ENCODE data around the gene CEP83.

Gene CEP83

GRCh38 chr12:94459728-94460615 lies at the start of gene CEP83:
CEP83 (minus strand) TSS chr12:94459867; CDS start chr12:94412490, 47,377 bp downstream.
- no peaks in the 10 kb centered on the region for H3K27me3 ChIP-seq (replicated peaks; ENCODE audit: control insufficient read depth, insufficient read depth, low read length)
- H3K4me1 ChIP-seq (ENCODE audit: control insufficient read depth, insufficient read depth, low read length), result peaks cover 11% of the 10 kb centered on the region
- no peaks in the 10 kb centered on the region for H3K9me3 ChIP-seq (ENCODE audit: control insufficient read depth, low read length)

DNA sequence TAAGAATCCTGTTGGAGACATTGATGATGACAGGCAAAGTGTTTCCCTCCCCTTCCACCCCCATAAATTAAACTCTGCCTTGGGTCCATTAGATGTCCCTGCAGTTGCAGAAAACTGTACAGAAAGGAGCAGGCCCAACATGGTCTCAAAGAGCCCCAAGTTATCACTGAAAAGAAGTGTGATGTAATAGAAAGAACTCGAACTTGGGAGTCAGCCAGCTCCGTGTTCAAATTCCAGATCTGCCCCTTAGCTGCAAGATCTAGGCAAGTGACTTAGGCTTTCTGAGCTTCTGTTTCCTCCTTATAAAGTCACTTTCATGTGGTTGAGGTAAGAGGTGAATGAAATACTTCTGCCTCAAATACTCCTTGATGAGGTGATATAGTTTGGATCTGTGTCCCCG lies 49.6 kb upstream of the CEP83 start:
- peaks cover 27% of the 10 kb centered on the region for H3K27me3 ChIP-seq (replicated peaks; ENCODE audit: control insufficient read depth, insufficient read depth, low read length)
- no peaks in the 10 kb centered on the region for H3K9me3 ChIP-seq (ENCODE audit: control insufficient read depth, low read length)
- no peaks in the 10 kb centered on the region for H3K36me3 ChIP-seq (ENCODE audit: control insufficient read depth, insufficient read depth, low read length, severe bottlenecking)
- H3K4me3 ChIP-seq (ENCODE audit: low read length), result no peak overlapping the region
- no peak for DNase-seq (ENCODE audit: low read depth)
- no peaks in the 10 kb centered on the region for H3K4me1 ChIP-seq (ENCODE audit: control insufficient read depth, insufficient read depth, low read length)
- H3K9ac ChIP-seq (ENCODE audit: low read length), result no peak overlapping the region

More at GRCh38 chr12:94459728-94460615, at the start of gene CEP83:
- peak within 1 kb of the TSS; percentile 87 for H3K4me3 ChIP-seq (ENCODE audit: low read length)
- no peaks in the 10 kb centered on the region for H3K36me3 ChIP-seq (ENCODE audit: control insufficient read depth, insufficient read depth, low read length, severe bottlenecking)
- H3K9ac ChIP-seq (ENCODE audit: low read length), result peak within 1 kb of the TSS; percentile 88
- peak; percentile 98 for DNase-seq (ENCODE audit: low read depth)

GRCh38 chr12:94507455-94507854 lies 47.8 kb upstream of the CEP83 start:
- Histone ChIP-seq H3K36me3 (ENCODE audit: control insufficient read depth, insufficient read depth, low read length, severe bottlenecking) (no peaks in the 10 kb centered on the region), H3K9me3 (ENCODE audit: control insufficient read depth, low read length) (no peaks in the 10 kb centered on the region), H3K4me3 (ENCODE audit: low read length) (no peak overlapping the region), H3K9ac (ENCODE audit: low read length) (no peak overlapping the region), H3K4me1 (ENCODE audit: control insufficient read depth, insufficient read depth, low read length) (no peaks in the 10 kb centered on the region), H3K27me3 (replicated peaks; ENCODE audit: control insufficient read depth, insufficient read depth, low read length) (peaks cover 20% of the 10 kb centered on the region)
- DNase-seq (ENCODE audit: low read depth), result no peak

GRCh38 chr12:94504386-94504785 lies 44.7 kb upstream of the CEP83 start:
- Histone ChIP-seq H3K9ac (ENCODE audit: low read length) (no peak overlapping the region), H3K27me3 (replicated peaks; ENCODE audit: control insufficient read depth, insufficient read depth, low read length) (peaks cover 20% of the 10 kb centered on the region), H3K36me3 (ENCODE audit: control insufficient read depth, insufficient read depth, low read length, severe bottlenecking) (no peaks in the 10 kb centered on the region), H3K4me1 (ENCODE audit: control insufficient read depth, insufficient read depth, low read length) (no peaks in the 10 kb centered on the region), H3K4me3 (ENCODE audit: low read length) (no peak overlapping the region), H3K9me3 (ENCODE audit: control insufficient read depth, low read length) (no peaks in the 10 kb centered on the region)
- DNase-seq (ENCODE audit: low read depth), result no peak

DNA sequence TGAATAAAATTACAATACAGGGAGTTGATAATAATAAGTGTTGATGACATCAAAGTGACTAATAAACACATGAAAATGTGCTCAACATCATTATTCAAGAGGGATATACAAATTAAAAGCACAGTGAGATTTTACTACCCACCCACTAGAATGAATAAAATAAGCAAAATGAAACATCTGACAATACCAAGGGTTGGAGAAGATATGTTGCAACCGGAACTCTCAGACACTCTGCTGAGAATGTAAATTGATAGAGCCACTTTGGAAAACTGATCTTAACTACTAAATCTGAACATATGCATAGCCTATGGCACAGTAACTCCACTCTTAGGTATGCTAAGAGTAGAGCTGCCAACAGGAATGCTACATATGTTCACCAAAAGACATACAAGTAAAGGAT lies 44.0 kb upstream of the CEP83 start:
- H3K36me3 ChIP-seq (ENCODE audit: control insufficient read depth, insufficient read depth, low read length, severe bottlenecking), result no peaks in the 10 kb centered on the region
- H3K4me3 ChIP-seq (ENCODE audit: low read length), result no peak overlapping the region
- no peak overlapping the region for H3K9ac ChIP-seq (ENCODE audit: low read length)
- no peaks in the 10 kb centered on the region for H3K9me3 ChIP-seq (ENCODE audit: control insufficient read depth, low read length)
- no peak for DNase-seq (ENCODE audit: low read depth)
- peaks cover 20% of the 10 kb centered on the region for H3K27me3 ChIP-seq (replicated peaks; ENCODE audit: control insufficient read depth, insufficient read depth, low read length)
- no peaks in the 10 kb centered on the region for H3K4me1 ChIP-seq (ENCODE audit: control insufficient read depth, insufficient read depth, low read length)

- Histone ChIP-seq H3K27me3 (replicated peaks; ENCODE audit: control insufficient read depth, insufficient read depth, low read length) (peaks cover 6% of the 10 kb centered on the region), H3K36me3 (ENCODE audit: control insufficient read depth, insufficient read depth, low read length, severe bottlenecking) (no peaks in the 10 kb centered on the region), H3K4me3 (ENCODE audit: low read length) (no peak overlapping the region), H3K9me3 (ENCODE audit: control insufficient read depth, low read length) (no peaks in the 10 kb centered on the region), H3K4me1 (ENCODE audit: control insufficient read depth, insufficient read depth, low read length) (no peaks in the 10 kb centered on the region), H3K9ac (ENCODE audit: low read length) (no peak overlapping the region)
- DNase-seq (ENCODE audit: low read depth), result peak; percentile 10
Observed at GRCh38 chr12:94500831-94501567, 41.3 kb upstream of the CEP83 start.

GRCh38 chr12:94498698-94499097 lies 39.0 kb upstream of the CEP83 start:
- H3K9ac ChIP-seq (ENCODE audit: low read length), result no peak overlapping the region
- H3K27me3 ChIP-seq (replicated peaks; ENCODE audit: control insufficient read depth, insufficient read depth, low read length), result peaks cover 5% of the 10 kb centered on the region
- H3K4me3 ChIP-seq (ENCODE audit: low read length), result no peak overlapping the region
- H3K4me1 ChIP-seq (ENCODE audit: control insufficient read depth, insufficient read depth, low read length), result no peaks in the 10 kb centered on the region
- no peaks in the 10 kb centered on the region for H3K36me3 ChIP-seq (ENCODE audit: control insufficient read depth, insufficient read depth, low read length, severe bottlenecking)
- no peaks in the 10 kb centered on the region for H3K9me3 ChIP-seq (ENCODE audit: control insufficient read depth, low read length)
- no peak for DNase-seq (ENCODE audit: low read depth)

DNA sequence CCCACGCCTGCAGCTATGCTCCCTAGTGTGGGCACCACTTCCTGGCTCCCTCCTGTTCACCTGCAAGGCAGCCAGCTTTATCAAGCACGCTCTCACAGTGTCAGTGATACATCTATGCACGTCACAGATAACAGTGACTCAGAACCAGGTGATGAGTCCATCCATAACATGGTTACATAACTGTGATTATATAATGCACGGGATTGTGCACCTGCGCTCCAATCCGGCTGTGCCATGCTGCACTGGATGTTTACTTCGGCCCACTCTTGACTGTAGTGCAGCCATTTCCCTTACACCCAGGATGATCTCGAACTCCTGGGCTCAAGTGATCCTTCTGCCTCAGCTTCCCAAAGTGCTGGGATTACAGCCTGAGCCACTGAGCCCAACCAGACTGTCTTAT lies 38.4 kb upstream of the CEP83 start:
- no peak overlapping the region for H3K4me3 ChIP-seq (ENCODE audit: low read length)
- H3K27me3 ChIP-seq (replicated peaks; ENCODE audit: control insufficient read depth, insufficient read depth, low read length), result peaks cover 5% of the 10 kb centered on the region
- H3K9me3 ChIP-seq (ENCODE audit: control insufficient read depth, low read length), result no peaks in the 10 kb centered on the region
- no peak overlapping the region for H3K9ac ChIP-seq (ENCODE audit: low read length)
- no peaks in the 10 kb centered on the region for H3K4me1 ChIP-seq (ENCODE audit: control insufficient read depth, insufficient read depth, low read length)
- DNase-seq (ENCODE audit: low read depth), result no peak
- no peaks in the 10 kb centered on the region for H3K36me3 ChIP-seq (ENCODE audit: control insufficient read depth, insufficient read depth, low read length, severe bottlenecking)

GRCh38 chr12:94495445-94496115 lies 35.9 kb upstream of the CEP83 start:
- Histone ChIP-seq H3K27me3 (replicated peaks; ENCODE audit: control insufficient read depth, insufficient read depth, low read length) (peaks cover 5% of the 10 kb centered on the region), H3K9me3 (ENCODE audit: control insufficient read depth, low read length) (no peaks in the 10 kb centered on the region), H3K9ac (ENCODE audit: low read length) (no peak overlapping the region), H3K4me3 (ENCODE audit: low read length) (no peak overlapping the region), H3K36me3 (ENCODE audit: control insufficient read depth, insufficient read depth, low read length, severe bottlenecking) (no peaks in the 10 kb centered on the region), H3K4me1 (ENCODE audit: control insufficient read depth, insufficient read depth, low read length) (no peaks in the 10 kb centered on the region)
- no peak for DNase-seq (ENCODE audit: low read depth)

- DNase-seq (ENCODE audit: low read depth), result no peak
- H3K36me3 ChIP-seq (ENCODE audit: control insufficient read depth, insufficient read depth, low read length, severe bottlenecking), result no peaks in the 10 kb centered on the region
- no peak overlapping the region for H3K4me3 ChIP-seq (ENCODE audit: low read length)
- H3K9me3 ChIP-seq (ENCODE audit: control insufficient read depth, low read length), result no peaks in the 10 kb centered on the region
- no peaks in the 10 kb centered on the region for H3K27me3 ChIP-seq (replicated peaks; ENCODE audit: control insufficient read depth, insufficient read depth, low read length)
- H3K4me1 ChIP-seq (ENCODE audit: control insufficient read depth, insufficient read depth, low read length), result no peaks in the 10 kb centered on the region
- H3K9ac ChIP-seq (ENCODE audit: low read length), result no peak overlapping the region
Observed at GRCh38 chr12:94491489-94491888, 31.8 kb upstream of the CEP83 start.

GRCh38 chr12:94488463-94488862 lies 28.8 kb upstream of the CEP83 start:
- Histone ChIP-seq H3K9ac (ENCODE audit: low read length) (no peak overlapping the region), H3K4me1 (ENCODE audit: control insufficient read depth, insufficient read depth, low read length) (no peaks in the 10 kb centered on the region), H3K36me3 (ENCODE audit: control insufficient read depth, insufficient read depth, low read length, severe bottlenecking) (no peaks in the 10 kb centered on the region), H3K9me3 (ENCODE audit: control insufficient read depth, low read length) (no peaks in the 10 kb centered on the region), H3K4me3 (ENCODE audit: low read length) (no peak overlapping the region), H3K27me3 (replicated peaks; ENCODE audit: control insufficient read depth, insufficient read depth, low read length) (no peaks in the 10 kb centered on the region)
- DNase-seq (ENCODE audit: low read depth), result peak; percentile 1

All from adipocyte (in vitro differentiated cells).